Activated T-cell treated with anti-CD3 and anti-CD28 coated beads, Interleukin-2, amount 50 U/mL, for 4 hours (primary cell): ENCODE results near the gene ABCA4. TPM values are rescaled to one million over a fixed set of nuclear protein-coding genes. Genes with fewer than 3 reads are reported as not detected.
"Not testable (repeated sequence)": the region's sequence is repeated elsewhere in the genome, so short reads cannot be mapped to it uniquely, and the experiment has no call there.

Experiments used
- ATAC-seq, 2 donors: fragments of 200-7000 bp; cut with Tn5 transposase; one replicate each; pipeline ENCODE4 v1.10.0; 2021
- DNase-seq: peaks from one replicate; pipeline ENCODE4 v3.0.0-alpha.2; 2020
- H3K27me3 Mint-ChIP-seq: one replicate; pipeline ENCODE4 v1.8.0; 2021; ENCODE audit warnings: low read depth, mixed read lengths
- H3K36me3 Mint-ChIP-seq: one replicate; pipeline ENCODE4 v1.8.0; 2022; ENCODE audit warnings: mixed read lengths; ENCODE audit not compliant: insufficient read depth
- H3K4me1 Mint-ChIP-seq: one replicate; pipeline ENCODE4 v1.8.0; 2021; ENCODE audit warnings: low read depth, mixed read lengths
- H3K4me3 Mint-ChIP-seq: one replicate; pipeline ENCODE4 v1.8.0; 2021; ENCODE audit warnings: mild to moderate bottlenecking, moderate library complexity, mixed read lengths
- H3K9me3 Mint-ChIP-seq: one replicate; pipeline ENCODE4 v1.8.0; 2021; ENCODE audit warnings: mixed read lengths
- total RNA-seq, 3 donors: library from RNA; stranded (reverse); gene quantifications; one replicate each; pipeline ENCODE4 v1.2.1, GENCODE V29; 2021

ABCA4 gene
- total RNA-seq, 3 donors from 2014 or later: not detected

DNA sequence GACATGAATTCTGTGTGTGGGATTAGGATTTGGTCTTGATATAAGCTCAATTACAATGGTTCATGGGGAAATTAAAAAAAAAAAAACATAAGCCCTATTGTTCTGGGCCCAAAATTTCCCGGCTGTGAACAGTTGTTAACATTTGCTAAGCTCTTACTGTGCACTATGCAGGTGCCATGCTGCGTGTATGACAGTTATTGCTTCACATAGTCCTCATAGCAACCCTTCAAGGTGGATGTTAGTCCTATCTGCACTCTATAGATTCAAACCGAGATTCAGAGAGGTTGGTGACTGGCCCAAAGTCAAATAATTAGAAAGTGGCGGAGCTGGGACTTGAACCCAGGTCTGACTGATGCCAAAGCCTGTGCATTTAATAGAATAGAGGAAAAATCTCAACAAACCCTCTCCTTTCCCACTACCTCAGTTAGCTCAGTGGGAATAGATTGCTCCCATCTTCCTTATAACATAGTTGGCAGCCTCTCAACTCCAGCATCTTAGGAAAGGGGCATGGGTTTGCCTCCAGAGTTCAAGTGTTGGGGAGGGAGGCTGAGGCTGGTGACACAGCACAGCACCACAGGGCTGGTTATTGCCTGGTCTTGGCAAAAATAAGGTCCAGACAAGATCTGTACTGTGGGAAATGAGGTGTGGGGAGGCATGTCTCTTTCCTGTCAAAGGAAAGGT, 156.7 kb downstream of the ABCA4 start:
- no peaks in the 10 kb centered on the region for H3K4me1 Mint-ChIP-seq
- peaks cover 1% of the 10 kb centered on the region for H3K27me3 Mint-ChIP-seq
- H3K4me3 Mint-ChIP-seq: no peak overlapping the region
- no peak for ATAC-seq
- DNase-seq: no peak
- H3K9me3 Mint-ChIP-seq: no peaks in the 10 kb centered on the region
- H3K36me3 Mint-ChIP-seq: no peaks in the 10 kb centered on the region

DNA sequence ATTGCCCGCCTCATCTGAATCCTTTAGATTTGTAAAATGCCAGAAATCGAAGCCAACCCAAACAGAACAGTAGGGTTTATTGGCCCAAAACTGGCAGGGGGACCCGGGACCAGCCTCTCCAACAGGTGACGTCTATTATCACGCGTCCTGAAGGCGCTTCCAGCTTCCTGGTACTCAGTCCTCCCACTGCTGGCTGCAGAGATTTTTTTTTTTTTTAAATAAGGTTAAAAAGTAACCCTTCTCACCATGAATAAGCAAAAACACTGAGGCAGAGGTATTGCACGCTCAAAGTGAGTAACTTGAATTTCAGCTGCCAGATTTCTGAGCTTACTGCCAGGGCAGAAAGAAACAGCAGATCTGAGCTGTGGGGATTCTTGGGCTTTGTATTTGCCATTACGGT, 157.4 kb downstream of the ABCA4 start:
- Mint-ChIP-seq H3K4me3 (no peak overlapping the region), H3K36me3 (no peaks in the 10 kb centered on the region), H3K4me1 (no peaks in the 10 kb centered on the region), H3K27me3 (peaks cover 1% of the 10 kb centered on the region), H3K9me3 (no peaks in the 10 kb centered on the region)
- DNase-seq (no peak), ATAC-seq (no peak)

DNA sequence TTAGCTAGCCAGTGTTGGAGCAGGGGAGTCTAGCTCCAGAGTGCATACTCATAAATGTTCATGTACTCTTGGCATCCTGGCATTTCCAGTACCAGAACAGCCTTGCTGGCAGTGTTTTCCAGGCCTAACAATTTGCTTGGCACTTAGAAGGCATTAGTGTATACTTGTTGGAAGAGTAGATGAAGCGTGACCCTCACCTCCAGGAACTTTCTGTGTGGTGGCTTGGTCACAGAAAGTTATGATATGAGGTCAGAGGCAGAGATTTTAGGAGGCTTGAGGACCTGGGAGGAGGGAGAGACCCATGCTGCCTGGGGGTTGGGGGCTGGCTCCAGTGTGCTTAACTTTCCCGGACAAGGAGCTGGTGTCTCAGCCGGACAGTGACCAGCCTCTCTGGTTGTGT, 159.0 kb downstream of the ABCA4 start:
- Mint-ChIP-seq H3K27me3 (peaks cover 1% of the 10 kb centered on the region), H3K4me1 (no peaks in the 10 kb centered on the region), H3K9me3 (peaks cover 12% of the 10 kb centered on the region), H3K36me3 (peaks cover 2% of the 10 kb centered on the region), H3K4me3 (no peak overlapping the region)
- DNase-seq (no peak), ATAC-seq (no peak)

DNA sequence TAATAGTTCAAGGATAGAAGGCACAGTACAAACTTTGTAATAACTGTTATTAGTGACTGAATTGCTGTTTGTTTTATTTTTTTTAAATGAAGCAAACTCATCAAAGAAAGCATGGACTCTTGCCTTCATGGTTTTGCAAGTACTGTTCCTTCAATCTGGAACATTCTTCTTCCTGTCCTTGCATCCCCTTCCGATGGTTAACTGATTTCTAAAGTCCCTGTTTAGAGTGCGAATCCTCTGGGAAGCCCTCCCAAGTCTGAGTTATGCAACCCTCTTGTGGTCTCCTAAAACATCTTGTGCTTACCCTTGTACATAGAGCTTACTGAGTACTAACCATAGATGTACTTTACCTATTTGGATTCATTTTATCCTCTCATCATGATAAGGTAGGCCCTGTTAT, 159.5 kb downstream of the ABCA4 start:
- Mint-ChIP-seq H3K27me3 (peaks cover 1% of the 10 kb centered on the region), H3K36me3 (peaks cover 2% of the 10 kb centered on the region), H3K9me3 (peaks cover 13% of the 10 kb centered on the region), H3K4me1 (no peaks in the 10 kb centered on the region), H3K4me3 (no peak overlapping the region)
- DNase-seq (no peak), ATAC-seq (no peak)

DNA sequence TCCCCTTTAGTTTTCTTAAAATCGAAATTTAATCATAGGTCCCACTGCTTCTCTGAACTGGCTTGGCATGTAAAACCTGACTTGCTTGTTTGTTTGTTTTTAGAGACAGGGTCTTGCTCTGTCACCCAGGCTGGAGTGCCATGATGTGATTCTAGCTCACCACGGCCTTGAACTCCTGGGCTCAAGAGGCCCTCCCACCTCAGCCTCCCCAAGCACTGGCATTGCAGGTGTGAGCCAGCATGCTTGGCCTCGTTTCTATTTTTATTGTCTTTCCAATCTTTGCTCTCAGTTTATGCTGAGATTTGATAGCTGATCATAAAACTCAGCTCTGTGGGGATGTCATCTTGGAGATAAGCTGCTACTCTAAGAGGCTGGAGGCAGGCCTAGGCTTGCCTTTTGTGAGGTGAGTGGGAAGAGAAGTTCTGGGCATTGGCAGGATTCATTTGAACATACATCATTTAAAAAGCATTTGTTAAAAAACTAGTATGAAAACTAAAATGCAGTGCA, 160.3 kb downstream of the ABCA4 start:
- H3K4me3 Mint-ChIP-seq: no peak overlapping the region
- peaks cover 2% of the 10 kb centered on the region for H3K36me3 Mint-ChIP-seq
- H3K27me3 Mint-ChIP-seq: peaks cover 1% of the 10 kb centered on the region
- H3K4me1 Mint-ChIP-seq: no peaks in the 10 kb centered on the region
- no peak for DNase-seq
- no peak for ATAC-seq
- H3K9me3 Mint-ChIP-seq: peaks cover 20% of the 10 kb centered on the region

DNA sequence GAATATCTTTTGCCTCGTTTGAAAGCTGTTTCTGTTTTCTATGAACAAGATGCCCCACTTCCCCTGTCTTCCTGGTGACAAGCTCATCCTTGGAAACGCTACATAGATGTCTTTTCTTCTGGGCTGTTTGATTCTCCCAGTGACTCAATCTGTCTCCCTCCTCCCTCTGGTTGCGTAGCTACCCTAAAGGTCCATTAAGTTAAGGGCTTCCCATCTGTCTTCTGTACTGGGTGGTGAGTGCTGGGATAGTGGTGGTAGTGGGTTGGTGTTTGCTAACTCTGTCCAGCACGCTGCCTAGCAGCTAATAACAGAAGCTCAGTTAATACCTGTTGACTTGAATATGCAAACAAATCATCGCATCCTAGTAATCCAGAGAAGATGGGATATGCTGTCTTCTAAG, 161.5 kb downstream of the ABCA4 start:
- ATAC-seq (no peak), DNase-seq (no peak)
- H3K36me3 Mint-ChIP-seq: peaks cover 2% of the 10 kb centered on the region
- no peak overlapping the region for H3K4me3 Mint-ChIP-seq
- peaks cover 30% of the 10 kb centered on the region for H3K9me3 Mint-ChIP-seq
- H3K4me1 Mint-ChIP-seq: no peaks in the 10 kb centered on the region
- peaks cover 1% of the 10 kb centered on the region for H3K27me3 Mint-ChIP-seq

DNA sequence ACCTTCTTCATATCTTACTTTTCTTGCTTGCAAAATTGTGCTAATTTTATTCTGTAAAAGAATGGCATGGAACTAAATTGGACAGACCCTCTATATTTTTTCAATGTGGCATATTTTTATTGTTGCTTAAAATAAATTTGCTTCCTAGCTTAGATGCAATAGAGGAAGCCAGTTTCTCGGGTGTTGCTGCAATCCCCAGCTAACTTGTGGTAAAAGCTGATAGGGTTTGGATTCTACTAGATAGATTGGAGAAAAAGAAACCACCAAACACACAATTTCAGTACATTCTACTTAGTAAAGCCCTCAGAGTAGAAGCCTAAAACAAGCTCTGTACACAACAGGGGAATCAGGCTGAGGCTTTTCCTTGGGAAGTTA, 162.2 kb downstream of the ABCA4 start:
- Mint-ChIP-seq H3K9me3 (peaks cover 30% of the 10 kb centered on the region), H3K4me1 (no peaks in the 10 kb centered on the region), H3K36me3 (peaks cover 2% of the 10 kb centered on the region), H3K4me3 (no peak overlapping the region), H3K27me3 (peaks cover 1% of the 10 kb centered on the region)
- ATAC-seq (no peak), DNase-seq (no peak)

DNA sequence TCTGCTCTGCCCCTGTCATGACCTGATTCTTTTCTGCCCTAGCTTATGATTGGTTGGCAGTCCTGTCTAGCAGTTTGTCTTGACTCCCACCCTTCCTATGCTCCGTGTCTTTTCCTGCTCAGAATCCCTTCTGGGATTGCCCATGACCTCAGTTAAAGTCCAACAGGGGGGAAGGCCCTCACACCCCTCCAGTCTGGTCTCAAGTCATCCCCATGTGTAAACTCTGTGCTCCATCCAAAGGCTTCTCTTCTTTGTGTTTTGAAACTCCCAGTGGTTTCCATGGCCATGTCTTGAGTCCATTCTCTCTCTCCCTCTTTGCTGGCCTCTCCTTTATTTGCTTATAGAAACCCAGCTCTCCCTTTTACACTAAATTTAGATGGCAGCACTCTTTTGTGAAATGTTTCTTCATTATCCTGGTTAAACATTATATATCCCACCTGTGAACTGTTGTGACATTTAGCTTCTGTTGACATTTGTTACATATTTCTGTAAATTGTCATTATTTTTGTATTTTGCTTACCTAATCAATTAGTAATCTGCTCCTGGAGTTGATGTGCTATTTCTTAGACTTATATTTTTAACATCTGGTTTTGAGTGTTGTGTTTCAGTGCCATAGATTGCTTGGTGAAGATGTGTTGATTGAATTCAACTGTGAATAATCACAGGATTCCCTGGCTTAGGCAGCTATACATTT, 162.8 kb downstream of the ABCA4 start:
- DNase-seq (no peak), ATAC-seq (no peak)
- Mint-ChIP-seq H3K27me3 (peaks cover 1% of the 10 kb centered on the region), H3K4me1 (no peaks in the 10 kb centered on the region), H3K9me3 (peaks cover 32% of the 10 kb centered on the region), H3K4me3 (no peak overlapping the region), H3K36me3 (peaks cover 2% of the 10 kb centered on the region)

DNA sequence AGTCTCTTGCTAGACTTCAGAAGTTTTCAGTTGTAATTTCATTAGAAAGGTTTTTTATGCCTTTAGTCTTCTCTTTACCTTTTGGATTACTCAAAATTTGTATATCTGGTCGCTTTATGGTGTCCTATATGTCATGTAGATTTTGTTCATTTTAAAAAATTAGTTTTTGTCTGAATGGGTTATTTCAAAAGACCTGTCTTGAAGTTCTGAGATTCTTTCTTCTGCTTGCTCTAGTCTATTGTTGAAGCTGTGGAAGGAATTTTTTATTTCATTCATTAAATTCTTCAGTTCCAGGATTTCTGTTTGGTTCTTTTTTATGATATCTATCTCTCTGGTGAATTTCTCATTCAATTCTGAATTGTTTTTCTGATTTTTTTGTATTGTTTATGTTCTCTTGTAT, 165.2 kb downstream of the ABCA4 start:
- H3K4me3 Mint-ChIP-seq: no peak overlapping the region
- peaks cover 49% of the 10 kb centered on the region for H3K9me3 Mint-ChIP-seq
- peaks cover 1% of the 10 kb centered on the region for H3K27me3 Mint-ChIP-seq
- H3K4me1 Mint-ChIP-seq: no peaks in the 10 kb centered on the region
- no peak for ATAC-seq
- DNase-seq: no peak
- H3K36me3 Mint-ChIP-seq: peaks cover 2% of the 10 kb centered on the region

DNA sequence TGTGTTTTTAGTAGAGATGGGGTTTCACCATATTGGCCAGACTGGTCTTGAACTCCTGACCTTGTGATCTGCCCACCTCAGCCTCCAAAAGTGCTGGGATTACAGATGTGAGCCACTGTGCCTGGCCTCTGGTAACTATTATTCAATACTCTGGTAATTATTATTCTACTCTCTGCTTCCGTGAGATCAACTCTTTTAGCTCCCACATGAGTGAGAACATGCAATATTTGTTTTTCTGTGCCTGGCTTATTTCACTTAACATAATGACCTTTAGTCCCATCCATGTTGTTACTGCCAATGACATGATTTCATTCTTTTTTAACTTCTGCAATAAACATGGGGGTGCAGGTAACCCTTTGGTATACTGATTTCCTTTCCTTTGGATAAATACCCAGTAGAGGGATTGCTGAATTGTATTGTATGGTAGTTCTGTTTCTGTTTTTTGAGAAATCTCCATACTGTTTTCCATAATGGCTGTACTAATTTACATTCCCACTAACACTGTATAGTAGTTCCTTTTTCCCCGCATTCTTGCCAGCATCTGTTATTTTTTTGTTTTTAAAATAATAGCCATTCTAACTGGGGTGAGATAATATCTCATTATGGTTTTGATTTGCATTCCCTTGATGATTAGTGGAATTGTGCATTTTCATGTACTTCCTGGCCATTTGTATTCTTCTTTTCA, 173.8 kb downstream of the ABCA4 start:
- not testable (repeated sequence) for H3K27me3 Mint-ChIP-seq, H3K4me3 Mint-ChIP-seq
- peaks cover 16% of the 10 kb centered on the region for H3K9me3 Mint-ChIP-seq

More for the DNA sequence above, 173.8 kb downstream of the ABCA4 start:
- ATAC-seq, H3K4me1 Mint-ChIP-seq, DNase-seq, H3K36me3 Mint-ChIP-seq: not testable (repeated sequence)

Other genes starting within 250 kb of the ABCA4 start
- 100 to 1,000 TPM; 135 to 143 (median 141) TPM for gene DNTTIP2, start 241.9 kb downstream of the ABCA4 start, total RNA-seq
- gene GCLM, start 211.7 kb downstream of the ABCA4 start, total RNA-seq: 10 to 100 TPM; 23.3 to 36.9 (median 30.3) TPM
- gene ARHGAP29, start 116.4 kb upstream of the ABCA4 start, total RNA-seq: under 1 TPM; 0.16 to 0.33 (median 0.26) TPM